DOHH2 (cell line): ENCODE measurements around the gene PTPRT.

Source experiments
- CTCF ChIP-seq: fragments of 200-600 bp; sonication (generic); IDR thresholded peaks from one replicate; pipeline ENCODE4 v1.5.1; 2014; ENCODE audit warnings: antibody characterized with exemption, mild to moderate bottlenecking, low read depth, low read length; ENCODE audit not compliant: poor library complexity, severe bottlenecking
- EZH2phosphoT487 ChIP-seq: fragments of 200-600 bp; sonication (generic); IDR thresholded peaks from 2 replicates; pipeline ENCODE4 v1.6.1; 2017; ENCODE audit warnings: borderline replicate concordance, mild to moderate bottlenecking, antibody characterized with exemption, low read length, moderate library complexity, mixed read lengths

- TF ChIP-seq CTCF (no peak), EZH2phosphoT487 (no peak)
Measured at GRCh38 chr20:42406826-42407225, 782.9 kb downstream of the PTPRT start.
